ENCODE results near the gene OXER1.

OXER1 gene

DNA sequence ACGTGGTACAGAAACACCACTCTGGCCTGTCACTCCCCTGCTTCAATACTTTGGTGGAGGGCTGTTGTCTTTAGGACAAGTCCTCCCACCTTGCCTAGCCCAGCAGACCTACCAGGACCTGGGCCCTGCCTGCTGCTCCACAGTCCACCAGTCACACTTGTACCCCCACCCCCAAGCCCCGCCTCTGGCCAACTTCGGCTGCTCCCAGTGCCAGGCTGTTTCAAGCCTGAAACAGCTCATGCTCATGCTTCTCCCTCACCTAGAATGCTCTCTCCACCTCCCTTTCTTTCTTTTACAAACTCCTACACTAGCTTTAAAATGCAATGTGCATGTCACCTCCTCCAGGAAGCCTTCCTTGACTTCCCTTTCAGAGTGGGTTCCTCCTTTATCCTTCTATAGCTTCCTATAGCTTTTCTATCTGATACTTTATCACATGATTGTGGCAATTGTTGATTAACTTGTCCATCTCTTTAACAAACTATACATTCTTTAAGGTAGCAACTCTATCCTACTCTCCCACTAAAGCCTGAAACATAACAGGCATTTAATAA lies 4.8 kb upstream of the OXER1 start:
- no peak for DNase-seq

DNA sequence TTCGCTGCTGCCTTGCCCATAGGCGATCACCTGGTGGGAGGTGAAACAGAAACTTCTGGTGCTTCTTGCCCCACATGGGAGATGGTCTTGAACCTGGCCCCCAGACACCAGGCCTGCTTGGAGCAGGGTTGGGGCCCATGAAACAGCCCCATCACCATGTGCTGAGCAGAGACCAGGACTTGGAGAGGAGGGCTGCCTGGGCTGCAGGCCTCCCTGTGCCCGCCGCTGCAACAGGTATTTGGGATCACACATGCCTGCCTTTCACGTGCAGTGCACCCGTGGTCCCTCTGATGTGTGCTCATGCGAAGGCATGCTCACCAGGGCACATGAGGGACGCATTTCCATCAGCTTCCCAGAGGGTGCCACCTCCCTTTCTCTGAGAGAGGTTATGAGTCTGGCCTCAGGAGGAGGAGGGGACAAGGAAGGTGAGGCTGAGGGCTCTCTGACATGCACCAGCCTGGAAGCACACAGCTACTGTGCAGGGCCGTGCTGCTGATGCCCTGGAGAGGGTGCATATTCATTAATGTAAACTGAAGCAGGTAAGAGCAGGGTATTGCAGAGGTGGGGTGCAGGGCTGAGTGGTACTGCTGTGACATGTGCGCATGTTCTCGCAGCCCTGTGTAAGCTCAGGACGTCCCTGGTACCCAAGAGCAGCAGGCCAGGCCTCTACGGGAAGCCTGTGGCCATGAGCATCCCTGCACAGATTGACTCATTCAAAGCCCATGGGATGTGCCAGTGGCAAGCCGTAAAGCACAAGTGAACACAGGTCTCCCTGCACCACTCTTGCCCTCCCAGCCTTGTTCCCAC lies 4.2 kb upstream of the OXER1 start:
- peak; percentile 16 for DNase-seq

DNA sequence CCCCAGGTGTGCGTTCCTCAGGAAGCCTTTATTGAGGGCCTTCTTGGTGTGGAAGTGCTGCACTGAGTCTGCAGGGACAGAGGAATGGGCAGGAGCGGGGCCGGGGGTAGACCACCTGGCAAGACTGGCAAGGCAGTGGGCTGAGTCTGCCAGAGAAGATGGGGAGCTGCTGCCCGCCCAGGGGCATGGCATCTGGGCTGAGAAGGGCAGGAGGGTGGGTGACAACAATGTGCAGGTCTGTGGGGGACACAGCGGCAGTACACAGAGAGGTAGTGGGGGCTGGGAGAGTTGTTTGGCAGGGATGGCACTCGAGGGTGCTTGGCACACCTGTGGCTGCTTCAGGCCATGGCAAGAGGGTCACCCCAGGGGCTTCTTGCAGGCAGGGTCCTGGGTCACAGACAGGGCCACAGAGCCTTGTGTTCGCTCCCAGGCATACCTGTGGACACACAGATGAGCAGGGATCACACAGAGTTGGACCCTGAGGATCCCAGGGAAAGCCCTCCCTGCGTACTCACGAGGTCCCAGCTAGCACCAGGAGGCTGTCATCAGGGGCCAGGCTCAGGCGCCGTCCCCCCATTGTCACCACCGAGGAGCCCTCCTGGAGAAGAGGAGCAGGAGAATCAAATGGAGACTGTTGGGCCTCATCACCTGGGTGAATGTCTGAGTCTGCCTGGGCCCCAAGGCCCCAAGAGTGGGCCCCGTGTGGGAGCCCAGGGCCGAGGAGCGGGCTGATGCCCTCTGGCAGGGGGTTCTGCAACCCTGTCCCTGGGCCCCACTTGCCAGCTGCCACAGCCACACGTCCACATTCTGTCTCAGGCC lies 3.4 kb upstream of the OXER1 start:
- DNase-seq, result no peak

DNA sequence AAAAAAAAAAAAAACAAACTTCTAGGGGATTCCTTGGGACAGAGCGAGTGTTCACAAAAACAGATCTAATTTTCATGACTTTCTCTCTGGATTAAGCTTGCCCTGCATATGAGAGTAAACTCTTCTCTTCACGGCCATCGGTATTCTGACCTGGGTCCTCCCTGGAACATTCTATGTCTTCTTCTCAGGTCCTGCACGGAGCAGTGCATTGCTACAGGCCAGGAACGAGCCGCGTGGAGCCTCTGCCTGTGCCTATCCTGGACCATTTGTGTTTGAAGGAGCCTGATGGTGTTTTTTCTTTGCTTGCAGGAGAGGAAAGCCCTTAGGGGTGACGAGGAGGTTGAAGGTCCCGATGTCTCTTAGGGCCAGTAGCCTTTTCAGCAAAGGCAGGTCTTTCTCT lies 1.8 kb upstream of the OXER1 start:
- DNase-seq, result no peak

DNA sequence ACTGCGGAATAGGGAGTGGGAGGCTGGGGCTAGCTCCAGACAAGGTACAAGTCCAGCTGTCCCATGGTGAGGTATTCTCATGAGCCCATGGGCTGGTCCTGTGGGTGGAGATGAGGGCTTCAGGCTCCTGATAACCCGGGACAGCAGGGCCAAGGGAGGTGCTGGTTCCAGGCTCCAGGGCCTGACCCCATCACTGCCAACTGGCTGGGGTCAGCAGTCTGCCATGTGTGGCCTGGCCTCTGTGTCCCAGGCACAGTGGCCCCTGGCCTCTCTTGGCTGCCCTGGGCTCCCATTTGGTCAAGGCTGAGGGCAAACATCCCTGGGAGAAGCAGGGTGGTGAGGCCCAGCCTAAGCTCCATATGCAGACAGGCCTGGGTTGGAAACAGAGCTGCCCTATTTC lies 966 bp upstream of the OXER1 start:
- no peak for DNase-seq

DNA sequence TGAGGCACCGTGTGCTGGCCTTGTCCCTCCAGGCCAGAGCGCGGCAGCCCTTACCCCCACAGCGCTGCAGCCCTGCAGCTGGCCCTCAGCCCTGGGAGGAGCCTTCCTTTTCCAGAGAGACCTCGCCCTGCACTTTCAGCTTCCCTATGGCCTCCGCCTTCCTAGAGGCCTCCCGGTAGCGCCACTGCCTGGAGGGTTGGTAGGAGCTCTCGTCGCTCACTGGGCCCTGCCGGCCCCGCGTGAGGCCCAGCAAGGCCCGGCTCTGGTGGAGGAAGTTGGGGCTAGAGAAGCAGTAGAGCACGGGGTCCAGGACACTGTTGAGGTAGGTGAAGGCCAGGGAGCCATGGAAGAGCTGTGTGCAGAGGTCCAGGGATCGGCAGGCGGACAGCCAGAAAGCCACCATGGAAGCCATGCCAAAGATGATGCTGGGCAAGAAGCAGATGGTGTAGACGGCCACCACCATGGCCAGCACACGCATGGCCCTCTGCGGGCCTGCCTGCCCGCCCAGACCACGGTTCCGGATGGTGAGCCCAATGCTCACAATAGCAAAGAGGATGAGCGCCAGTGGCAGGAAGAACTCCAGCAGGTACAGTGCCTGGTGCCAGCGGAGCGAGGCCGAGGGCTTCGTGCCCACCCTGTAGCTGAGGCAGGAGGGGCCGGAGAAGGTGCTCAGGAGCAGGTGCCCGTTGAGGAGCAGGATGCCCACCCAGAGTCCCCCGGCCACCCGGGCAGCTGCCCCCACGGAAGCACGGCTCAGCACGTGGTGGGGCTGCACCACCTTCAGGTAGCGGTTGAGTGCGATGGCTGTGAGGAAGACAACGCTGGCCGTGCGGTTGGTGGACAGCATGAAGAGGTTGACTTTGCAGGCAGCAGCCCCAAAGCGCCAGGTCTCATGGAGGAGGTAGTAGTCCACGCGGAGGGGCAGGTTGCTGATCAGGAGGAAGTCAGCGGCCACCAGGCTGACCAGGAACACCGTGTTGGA lies 821 bp downstream of the OXER1 start:
- no peak for DNase-seq

DNA sequence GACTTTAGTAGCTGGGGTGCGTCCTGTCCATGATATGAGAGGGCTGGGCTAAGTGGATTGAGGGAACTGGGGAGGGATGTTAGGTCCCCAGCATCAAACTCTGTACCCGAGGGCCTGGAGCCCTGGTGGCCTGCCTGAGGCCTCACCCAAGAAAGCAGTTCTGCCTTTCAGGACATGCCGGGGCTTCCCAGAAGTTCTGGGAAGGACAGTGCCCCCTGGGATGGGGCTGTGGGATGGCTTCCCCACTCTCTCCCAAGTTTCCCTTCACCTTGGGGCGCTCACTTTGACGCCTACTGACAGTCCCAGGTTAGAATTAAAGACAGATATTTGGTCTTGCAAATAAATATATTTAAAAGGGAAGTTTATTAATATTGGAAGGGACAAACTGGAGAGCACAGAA lies 1.8 kb downstream of the OXER1 start:
- DNase-seq, result no peak

DNA sequence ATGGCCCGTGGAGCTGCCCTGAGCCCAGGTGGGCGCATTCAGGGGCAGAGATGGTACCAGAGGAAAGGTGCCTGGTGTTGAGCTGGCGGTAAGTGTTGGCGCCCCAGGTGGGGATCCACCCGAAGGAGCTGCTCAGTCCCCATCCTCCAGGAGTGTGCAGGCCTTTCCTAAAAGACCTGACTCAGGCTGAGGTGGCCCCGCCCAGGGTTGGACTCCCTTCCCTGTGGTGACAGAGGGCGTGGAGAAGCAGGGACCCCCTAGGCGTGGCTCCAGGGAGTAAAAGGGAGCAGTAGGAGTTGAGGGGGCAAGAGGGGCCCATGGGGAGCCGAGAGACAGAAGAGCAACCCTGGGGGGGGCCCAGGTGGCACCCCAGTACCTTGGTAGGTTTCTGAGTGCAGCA lies 2.4 kb downstream of the OXER1 start:
- no peak for DNase-seq

DNA sequence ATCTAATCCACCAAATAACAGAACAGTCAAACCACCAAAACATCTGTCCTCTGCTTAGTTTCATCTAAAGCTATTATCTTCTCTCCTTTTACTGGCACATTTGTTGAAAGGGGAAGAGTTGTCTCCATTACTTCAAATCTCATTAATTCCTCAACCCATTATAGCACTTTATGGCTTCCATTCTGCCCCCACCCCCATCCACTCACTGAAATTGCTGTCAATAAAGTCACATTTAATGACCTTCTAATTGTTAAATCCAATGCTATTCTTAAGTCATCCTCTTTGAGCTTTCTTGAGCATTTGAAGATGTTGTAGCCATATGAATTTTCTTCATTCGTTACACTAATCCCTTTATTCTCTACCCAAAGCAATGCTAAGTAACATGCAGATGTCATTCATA lies 5.2 kb downstream of the OXER1 start:
- no peak for DNase-seq

DNA sequence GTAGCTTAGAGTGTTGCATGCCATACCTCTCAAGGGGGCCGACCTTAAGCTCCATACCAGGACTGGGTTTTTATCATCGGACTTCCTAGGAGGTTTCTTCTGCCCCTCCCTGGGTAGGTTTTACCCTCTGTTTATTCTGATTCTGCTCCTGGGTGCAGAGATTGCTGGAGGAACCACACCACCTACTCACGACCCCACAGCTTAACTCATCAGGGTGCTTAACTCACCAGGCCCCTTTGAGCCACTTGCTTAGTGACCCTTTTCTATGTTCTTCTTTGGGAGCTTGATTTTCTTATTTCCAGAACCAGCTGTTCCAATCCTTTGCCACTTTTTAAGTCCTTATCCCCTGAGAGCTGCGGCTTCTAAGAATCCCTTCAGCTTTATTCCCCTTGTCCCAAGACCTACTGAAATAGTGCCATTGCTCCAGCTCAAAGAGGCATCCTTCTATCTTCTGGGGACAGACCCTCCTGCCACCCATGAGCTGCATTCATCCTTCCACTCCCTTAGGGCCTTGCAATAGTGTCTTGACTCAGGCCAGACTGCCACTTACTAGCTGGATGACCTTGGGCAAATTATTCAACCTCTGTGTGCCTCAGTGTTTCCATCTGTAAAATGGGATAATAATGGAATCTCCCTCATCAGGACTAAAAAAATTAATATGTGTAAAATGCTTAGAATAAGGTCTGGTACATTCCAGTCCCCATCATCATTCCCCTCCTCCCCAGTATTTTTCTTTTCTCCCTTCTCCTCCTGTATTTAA lies 5.8 kb downstream of the OXER1 start:
- no peak for DNase-seq

DNA sequence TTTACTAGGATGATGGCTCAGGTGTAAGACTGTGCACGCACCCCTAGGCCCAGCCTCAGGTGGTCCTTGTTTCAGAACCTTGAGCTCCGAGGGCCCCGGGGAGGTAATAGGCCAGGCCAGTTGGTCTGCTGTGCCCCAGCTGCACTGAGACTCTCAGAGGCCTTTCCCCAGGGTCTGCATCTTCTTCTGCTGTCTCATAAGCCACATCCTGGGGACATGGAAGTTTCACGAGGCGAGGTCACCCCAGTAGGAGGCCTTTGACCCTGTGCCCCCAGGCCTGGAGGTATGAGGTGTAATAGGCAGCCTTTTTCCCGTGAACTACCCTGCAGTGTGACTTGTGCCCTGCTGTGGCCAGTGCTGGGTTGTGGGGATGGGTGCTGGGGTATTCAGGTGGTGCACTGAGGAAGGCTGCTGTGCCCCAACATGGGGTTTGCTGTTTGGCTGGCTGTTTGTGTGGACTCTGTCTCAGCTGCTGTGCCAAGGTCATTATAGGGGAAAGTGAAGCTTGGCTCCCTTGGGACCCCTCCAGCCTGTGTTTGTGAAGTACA lies 6.9 kb downstream of the OXER1 start:
- no peak for DNase-seq

DNA sequence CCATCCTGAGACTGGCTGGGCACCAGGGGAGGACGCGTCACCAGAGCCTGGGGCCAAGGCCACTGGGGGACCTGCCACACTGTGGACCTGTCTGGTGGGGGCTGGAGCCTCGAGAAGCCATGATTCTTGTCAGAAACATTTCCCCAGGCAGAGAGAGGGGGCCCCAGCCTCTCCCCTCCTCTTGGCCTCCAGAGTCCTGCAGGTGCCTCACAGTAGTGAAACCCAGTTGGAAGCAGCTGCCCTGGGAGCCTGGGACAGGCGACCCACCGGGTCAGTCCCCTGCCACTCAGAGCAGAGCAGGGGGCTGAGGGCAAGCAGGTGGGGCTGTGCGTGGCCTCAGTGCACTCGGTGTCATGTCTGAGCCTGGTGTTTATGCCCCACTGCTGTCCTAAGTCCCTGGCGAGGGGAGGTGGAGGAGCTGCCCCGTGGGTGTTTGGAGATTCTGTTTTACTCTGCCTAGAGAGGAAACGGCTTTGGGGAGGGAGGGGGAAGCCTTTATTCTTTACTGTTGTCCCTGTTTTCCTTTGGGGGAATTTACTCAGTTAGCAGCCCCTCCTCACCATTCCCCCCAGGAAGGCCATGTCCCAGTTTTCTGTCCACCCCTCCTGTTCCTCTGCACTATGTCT lies 7.7 kb downstream of the OXER1 start:
- no peak for DNase-seq

DNA sequence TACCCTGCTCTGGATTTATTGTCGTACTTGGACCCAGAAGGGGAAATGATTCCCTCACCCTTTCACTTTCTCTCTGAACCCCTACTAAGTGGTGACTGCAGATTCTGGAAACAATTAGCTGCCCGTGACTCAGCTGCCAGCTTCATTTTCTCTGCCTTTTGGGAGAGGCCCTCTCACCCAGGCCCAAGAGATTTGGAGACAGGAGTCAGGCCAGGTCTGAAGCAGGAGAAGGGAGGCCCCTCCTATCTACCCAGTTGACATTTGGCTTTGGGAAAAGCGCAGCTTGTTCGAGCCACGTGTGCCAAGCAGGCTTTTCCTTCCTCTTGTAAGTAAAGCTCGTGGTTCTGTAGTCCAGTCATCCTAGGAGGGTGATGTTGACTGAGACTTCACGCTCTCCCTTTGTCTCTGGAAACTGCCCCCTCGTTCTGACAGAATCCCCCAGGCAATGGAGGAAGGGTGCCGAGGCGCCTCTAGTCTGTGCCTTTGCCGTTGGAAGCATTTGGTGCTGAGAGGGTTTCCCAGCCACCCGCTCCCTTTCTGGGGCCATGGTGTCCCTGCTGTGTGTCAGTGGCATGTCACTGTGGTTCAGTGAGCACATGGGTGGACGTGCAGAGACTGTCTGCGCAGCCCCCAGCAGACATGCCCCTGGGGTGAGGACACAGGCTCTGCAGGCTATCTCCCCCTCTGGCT lies 8.6 kb downstream of the OXER1 start:
- DNase-seq, result no peak

DNA sequence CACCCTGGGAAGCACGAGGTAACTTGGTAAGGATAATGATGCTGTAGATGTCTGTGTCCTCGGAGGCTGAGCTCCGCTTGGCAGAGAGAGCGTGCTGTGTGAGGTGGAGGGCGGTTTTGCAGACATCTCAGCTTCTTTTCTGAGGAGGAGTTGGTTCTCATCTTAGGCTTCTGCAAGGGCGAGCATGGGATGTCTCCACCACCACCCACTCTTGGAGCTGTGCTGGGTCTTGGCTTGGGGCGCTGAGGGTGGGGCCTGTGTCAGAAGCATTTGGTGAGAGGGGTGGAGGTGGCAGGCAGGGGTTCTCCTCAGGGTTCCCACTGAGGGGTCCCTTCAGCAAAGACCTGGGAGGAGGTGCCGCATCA lies 9.2 kb downstream of the OXER1 start:
- no peak for DNase-seq

DNA sequence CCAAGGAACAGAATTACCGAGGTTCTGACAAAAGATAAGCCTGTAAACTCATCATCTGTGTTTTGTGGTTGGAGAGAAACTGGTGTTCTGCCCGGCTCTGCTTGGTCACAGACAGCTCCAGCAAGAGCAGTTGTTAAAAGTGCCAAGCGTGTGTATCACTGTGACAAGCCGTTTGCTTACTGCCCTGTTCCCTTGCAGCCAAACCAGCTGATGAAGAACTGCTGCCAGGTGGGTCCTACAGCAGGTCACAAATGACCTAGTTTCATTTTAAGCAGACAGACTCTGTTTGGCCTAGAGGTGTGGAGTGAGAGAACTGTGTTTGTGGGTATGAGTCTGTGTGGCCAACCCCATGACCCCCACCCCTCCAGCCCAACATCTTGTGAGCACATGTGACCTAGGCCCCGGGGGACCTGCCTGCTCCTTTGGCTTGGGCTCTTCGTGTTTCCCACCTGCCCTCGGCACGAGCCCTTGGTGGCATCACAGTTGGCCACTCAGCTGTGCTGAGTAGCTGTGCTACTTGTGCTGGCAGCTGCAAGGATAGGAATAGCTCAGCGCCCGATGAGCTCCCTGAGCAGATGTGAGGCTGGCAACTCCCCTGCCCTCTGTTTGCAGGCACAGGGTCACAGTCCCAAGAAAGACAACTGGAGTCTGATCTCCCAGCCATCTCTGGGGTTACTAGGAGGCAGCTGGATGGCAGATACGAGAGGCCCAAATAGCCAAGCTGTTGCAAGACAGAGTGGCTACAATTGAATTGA lies 9.7 kb downstream of the OXER1 start:
- no peak for DNase-seq

DNA sequence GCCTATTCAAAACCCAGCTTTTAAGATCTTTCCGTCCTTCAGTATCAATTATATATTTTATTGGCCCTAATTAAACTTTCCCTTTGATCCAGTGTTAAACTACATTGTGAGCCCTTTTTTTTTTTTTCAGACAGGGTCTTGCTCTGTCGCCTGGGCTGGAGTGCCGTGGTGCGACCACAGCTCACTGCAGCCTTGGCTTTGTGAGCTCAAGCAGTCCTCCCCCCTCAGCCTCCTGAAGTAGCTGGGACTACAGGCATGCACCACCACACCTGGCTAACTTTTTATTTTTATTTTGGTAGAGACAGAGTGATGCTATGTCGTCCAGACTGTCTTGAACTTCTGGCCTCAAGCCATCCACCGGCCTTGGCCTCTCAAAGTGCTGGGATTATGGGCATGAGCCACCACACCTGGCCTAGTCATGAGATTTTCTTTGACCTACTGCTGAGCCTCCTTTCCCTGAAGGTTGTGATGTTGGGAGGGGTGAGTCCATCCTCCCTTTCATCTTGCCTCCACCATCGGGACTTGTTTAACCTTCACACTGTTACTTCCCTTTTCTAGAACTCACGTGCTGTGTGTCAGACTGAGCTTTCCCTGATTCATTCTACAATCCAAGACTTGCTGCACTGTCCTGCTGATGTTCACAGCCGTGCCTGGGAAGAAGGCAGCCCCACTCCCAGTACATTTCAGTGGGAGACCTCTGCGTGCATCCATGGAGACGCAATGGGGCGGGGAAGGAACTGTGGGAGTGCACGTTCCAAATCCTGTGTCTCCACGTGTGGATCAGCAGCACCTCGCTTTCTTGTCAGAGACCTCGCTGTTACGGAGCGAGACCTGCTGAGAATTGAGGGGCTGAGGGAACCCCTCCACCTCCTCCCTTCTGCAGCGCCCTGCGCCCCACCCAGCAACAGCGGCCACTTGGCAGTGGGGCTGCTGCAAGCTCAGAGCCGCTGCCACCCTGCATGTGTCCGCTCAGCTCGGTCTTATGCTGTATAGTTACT lies 10.8 kb downstream of the OXER1 start:
- no peak for DNase-seq

DNA sequence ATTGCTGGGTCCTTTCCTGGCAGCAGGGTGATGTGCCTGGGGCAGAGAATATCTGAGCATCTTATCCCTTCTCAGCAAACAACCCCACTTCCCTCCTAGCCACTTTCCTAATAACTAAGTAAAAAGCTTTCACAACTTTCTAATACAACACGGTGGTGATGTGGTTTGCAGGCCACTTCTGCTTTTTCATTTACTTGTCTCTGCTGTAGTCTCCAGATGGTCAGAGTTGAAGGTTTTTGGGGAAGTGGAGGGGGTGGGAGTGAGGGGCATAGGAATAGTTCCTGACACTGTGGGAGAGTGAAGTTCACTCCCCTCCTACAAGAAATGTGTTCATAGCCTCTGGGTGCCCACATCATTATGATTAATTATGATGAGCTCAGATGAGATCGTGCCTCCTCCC lies 11.6 kb downstream of the OXER1 start:
- DNase-seq, result no peak

DNA sequence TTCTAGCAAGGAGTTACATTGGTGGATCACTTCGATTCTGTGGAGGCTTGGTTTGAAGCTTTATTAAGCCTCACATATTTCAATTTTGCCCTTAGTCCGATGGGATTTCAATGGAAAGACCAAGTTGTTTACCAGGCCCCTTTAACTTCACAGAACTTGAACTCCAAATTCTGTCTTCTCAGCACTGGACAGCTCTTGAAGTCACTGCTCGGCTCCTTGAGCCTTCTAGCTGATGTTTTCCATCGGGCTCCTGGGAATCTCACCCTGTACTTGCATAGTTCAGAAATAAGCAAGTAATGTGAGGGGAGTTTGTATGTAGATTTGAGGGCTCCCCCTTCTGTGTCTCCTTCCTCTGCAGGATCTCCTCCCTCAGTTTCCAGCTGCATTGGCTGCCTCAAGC lies 15.1 kb downstream of the OXER1 start:
- no peak for DNase-seq

DNA sequence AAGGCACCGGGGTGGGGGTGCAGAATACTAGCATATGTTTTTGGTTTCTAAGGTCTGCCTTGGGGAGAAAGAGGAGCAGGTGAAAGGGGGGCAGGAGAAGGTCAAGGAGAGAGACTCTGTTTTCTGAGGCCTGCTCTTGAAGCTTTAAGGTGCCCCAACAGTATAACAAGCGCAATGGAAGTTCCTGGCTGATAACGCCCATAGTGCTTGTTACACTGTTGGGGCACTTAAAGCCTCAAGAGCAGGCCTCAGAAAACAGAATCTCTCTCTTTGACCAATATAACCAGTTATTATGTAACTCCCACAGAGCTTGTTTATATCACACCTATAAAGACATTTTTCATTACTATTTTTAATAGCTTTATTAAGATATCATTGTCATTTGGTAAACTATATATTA lies 16.5 kb downstream of the OXER1 start:
- DNase-seq, result no peak
